Body of pancreas (tissue), 4 donors: ENCODE data around the gene TSHZ3.

Source experiments
- POLR2A ChIP-seq, 3 donors: fragments of 450-650 bp; IDR thresholded peaks; one replicate each; pipeline ENCODE4 v1.6.1; 2016; ENCODE audit warnings: antibody characterized with exemption in 3 of 3, mild to moderate bottlenecking in 2 of 3
- TF ChIP-seq, protein P1 (sequence below), 7 experiments: fragments of 450-650 bp in 4 of 7; fragments of 200-600 bp in 3 of 7; sonication (generic) in 3 of 7; IDR thresholded peaks; one replicate each; pipeline ENCODE4 v1.5.1; 2016 to 2019; ENCODE audit warnings: antibody characterized with exemption in 7 of 7

DNA sequence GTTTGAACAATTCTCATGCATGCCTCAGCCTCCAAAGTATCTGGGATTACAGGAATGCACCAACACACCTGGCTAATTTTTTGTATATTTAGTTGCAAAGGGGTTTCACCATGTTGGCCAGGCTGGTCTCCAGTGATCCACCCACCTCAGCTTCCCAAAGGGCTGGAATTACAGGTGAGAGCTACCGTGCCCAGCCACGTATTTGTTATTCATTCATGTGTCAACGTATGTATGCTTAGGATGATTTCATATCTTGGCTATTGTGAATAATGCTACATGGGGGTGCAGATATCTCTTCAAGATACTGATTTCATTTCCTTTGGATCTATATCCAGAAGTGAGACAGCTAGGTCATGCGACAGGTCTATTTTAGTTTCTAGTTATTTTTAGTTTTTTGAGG lies 113.4 kb downstream of the TSHZ3 start:
- TF ChIP-seq, protein P1, sequence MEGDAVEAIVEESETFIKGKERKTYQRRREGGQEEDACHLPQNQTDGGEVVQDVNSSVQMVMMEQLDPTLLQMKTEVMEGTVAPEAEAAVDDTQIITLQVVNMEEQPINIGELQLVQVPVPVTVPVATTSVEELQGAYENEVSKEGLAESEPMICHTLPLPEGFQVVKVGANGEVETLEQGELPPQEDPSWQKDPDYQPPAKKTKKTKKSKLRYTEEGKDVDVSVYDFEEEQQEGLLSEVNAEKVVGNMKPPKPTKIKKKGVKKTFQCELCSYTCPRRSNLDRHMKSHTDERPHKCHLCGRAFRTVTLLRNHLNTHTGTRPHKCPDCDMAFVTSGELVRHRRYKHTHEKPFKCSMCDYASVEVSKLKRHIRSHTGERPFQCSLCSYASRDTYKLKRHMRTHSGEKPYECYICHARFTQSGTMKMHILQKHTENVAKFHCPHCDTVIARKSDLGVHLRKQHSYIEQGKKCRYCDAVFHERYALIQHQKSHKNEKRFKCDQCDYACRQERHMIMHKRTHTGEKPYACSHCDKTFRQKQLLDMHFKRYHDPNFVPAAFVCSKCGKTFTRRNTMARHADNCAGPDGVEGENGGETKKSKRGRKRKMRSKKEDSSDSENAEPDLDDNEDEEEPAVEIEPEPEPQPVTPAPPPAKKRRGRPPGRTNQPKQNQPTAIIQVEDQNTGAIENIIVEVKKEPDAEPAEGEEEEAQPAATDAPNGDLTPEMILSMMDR (IDR thresholded peaks at IDR 0.05) = no peak
- no peak for TF ChIP-seq POLR2A (IDR thresholded peaks at IDR 0.05)
